ENCODE results near the gene CELA1.

Gene CELA1

GRCh38 chr12:51323317-51323960 lies 23.0 kb downstream of the CELA1 start:
- Histone ChIP-seq H3K9ac (peak overlapping the region; percentile 78), H3K27me3 (ENCODE audit: insufficient read depth, low read depth) (no peaks in the 10 kb centered on the region), H4K20me1 (ENCODE audit: insufficient read depth) (no peaks in the 10 kb centered on the region), H3K4me2 (peak overlapping the region; percentile 72), H3K4me1 (ENCODE audit: low read depth, poor library complexity, severe bottlenecking) (peaks cover 93% of the 10 kb centered on the region), H2AFZ (ENCODE audit: low read depth) (peak overlapping the region; percentile 58), H3K36me3 (ENCODE audit: insufficient read depth) (no peaks in the 10 kb centered on the region), H3K27ac (peak overlapping the region; percentile 75), H3K4me3 (IDR thresholded peaks at IDR 0.05; ENCODE audit: insufficient read depth, low read depth, low read length) (no peak overlapping the region), H3K79me2 (ENCODE audit: insufficient read depth, low read depth) (peaks cover 23% of the 10 kb centered on the region; the same call in 1 of the 2 replicates)
- TF ChIP-seq, protein P1, sequence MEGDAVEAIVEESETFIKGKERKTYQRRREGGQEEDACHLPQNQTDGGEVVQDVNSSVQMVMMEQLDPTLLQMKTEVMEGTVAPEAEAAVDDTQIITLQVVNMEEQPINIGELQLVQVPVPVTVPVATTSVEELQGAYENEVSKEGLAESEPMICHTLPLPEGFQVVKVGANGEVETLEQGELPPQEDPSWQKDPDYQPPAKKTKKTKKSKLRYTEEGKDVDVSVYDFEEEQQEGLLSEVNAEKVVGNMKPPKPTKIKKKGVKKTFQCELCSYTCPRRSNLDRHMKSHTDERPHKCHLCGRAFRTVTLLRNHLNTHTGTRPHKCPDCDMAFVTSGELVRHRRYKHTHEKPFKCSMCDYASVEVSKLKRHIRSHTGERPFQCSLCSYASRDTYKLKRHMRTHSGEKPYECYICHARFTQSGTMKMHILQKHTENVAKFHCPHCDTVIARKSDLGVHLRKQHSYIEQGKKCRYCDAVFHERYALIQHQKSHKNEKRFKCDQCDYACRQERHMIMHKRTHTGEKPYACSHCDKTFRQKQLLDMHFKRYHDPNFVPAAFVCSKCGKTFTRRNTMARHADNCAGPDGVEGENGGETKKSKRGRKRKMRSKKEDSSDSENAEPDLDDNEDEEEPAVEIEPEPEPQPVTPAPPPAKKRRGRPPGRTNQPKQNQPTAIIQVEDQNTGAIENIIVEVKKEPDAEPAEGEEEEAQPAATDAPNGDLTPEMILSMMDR (conservative IDR thresholded peaks at IDR 0.05; ENCODE audit: low read depth, low read length), result no peak

GRCh38 chr12:51322452-51322851 lies 24.0 kb downstream of the CELA1 start:
- peak overlapping the region; percentile 78; the same call in 1 of the 2 replicates for H3K9ac ChIP-seq
- peak overlapping the region; percentile 75 for H3K27ac ChIP-seq
- H4K20me1 ChIP-seq (ENCODE audit: insufficient read depth), result no peaks in the 10 kb centered on the region
- H3K27me3 ChIP-seq (ENCODE audit: insufficient read depth, low read depth), result no peaks in the 10 kb centered on the region
- H3K4me3 ChIP-seq (IDR thresholded peaks at IDR 0.05; ENCODE audit: insufficient read depth, low read depth, low read length), result no peak overlapping the region
- peak overlapping the region; percentile 72 for H3K4me2 ChIP-seq
- H3K79me2 ChIP-seq (ENCODE audit: insufficient read depth, low read depth), result peaks cover 23% of the 10 kb centered on the region; the same call in 1 of the 2 replicates
- peaks cover 93% of the 10 kb centered on the region for H3K4me1 ChIP-seq (ENCODE audit: low read depth, poor library complexity, severe bottlenecking)
- TF ChIP-seq, protein P1 (conservative IDR thresholded peaks at IDR 0.05; ENCODE audit: low read depth, low read length), result no peak
- H3K36me3 ChIP-seq (ENCODE audit: insufficient read depth), result no peaks in the 10 kb centered on the region
- H2AFZ ChIP-seq (ENCODE audit: low read depth), result no peak overlapping the region

GRCh38 chr12:51321882-51322281 lies 24.6 kb downstream of the CELA1 start:
- Histone ChIP-seq H2AFZ (ENCODE audit: low read depth) (no peak overlapping the region), H3K4me2 (peak overlapping the region; percentile 72), H3K79me2 (ENCODE audit: insufficient read depth, low read depth) (peaks cover 23% of the 10 kb centered on the region; the same call in 1 of the 2 replicates), H3K36me3 (ENCODE audit: insufficient read depth) (no peaks in the 10 kb centered on the region), H3K27me3 (ENCODE audit: insufficient read depth, low read depth) (no peaks in the 10 kb centered on the region), H3K4me1 (ENCODE audit: low read depth, poor library complexity, severe bottlenecking) (peaks cover 89% of the 10 kb centered on the region), H3K4me3 (IDR thresholded peaks at IDR 0.05; ENCODE audit: insufficient read depth, low read depth, low read length) (no peak overlapping the region), H3K27ac (peak overlapping the region; percentile 75), H4K20me1 (ENCODE audit: insufficient read depth) (no peaks in the 10 kb centered on the region), H3K9ac (no peak overlapping the region)
- TF ChIP-seq, protein P1 (conservative IDR thresholded peaks at IDR 0.05; ENCODE audit: low read depth, low read length), result no peak

DNA sequence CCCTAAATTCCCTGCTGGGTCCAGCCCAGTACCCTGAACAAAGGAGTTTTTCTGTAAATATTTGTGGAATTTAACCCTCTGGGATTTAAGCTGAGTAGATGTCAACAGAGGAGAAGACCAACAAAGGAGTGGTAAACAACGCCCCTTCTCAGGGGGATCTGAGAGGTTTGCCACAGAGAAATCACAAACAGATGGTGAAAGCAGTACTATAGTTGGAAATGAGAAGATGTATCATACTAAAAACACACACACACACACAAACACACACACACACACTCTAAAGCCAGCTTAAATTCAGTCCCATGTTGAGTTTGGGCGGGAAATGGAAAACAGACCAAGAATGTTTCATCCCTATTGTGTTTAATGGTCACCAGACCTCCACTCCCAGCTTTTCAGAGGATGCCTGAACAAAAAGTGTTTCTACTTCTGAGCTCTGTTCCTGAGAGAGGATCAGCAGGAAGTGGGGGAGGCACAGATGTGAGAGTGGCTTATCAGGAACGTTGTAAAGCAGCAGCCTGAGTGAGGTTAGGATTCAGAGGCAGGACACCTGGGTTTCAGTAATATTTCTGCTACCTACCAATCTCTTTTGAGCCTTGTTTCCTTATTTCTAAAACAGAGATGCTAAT lies 25.7 kb downstream of the CELA1 start:
- Histone ChIP-seq H3K79me2 (ENCODE audit: insufficient read depth, low read depth) (peaks cover 23% of the 10 kb centered on the region; the same call in 1 of the 2 replicates), H3K27ac (peak overlapping the region; percentile 75), H3K4me1 (ENCODE audit: low read depth, poor library complexity, severe bottlenecking) (peaks cover 79% of the 10 kb centered on the region), H2AFZ (ENCODE audit: low read depth) (no peak overlapping the region), H3K4me2 (peak overlapping the region; percentile 72), H3K9ac (peak overlapping the region; percentile 35; the same call in 1 of the 2 replicates), H3K36me3 (ENCODE audit: insufficient read depth) (no peaks in the 10 kb centered on the region), H3K4me3 (IDR thresholded peaks at IDR 0.05; ENCODE audit: insufficient read depth, low read depth, low read length) (no peak overlapping the region), H3K27me3 (ENCODE audit: insufficient read depth, low read depth) (no peaks in the 10 kb centered on the region), H4K20me1 (ENCODE audit: insufficient read depth) (no peaks in the 10 kb centered on the region)
- TF ChIP-seq, protein P1 (conservative IDR thresholded peaks at IDR 0.05; ENCODE audit: low read depth, low read length), result no peak

Measured in KMS-11 (cell line).